CD4-positive, alpha-beta T cell treated with Interleukin-2 at 100 ng/mL for 4 hours (primary cell): ENCODE results near the gene SPTBN4.
"Not testable (repeated sequence)": the region's sequence is repeated elsewhere in the genome, so short reads cannot be mapped to it uniquely, and the experiment has no call there.

Experiments used
- DNase-seq: peaks from one replicate; pipeline ENCODE4 v3.0.0-alpha.2; 2020; ENCODE audit warnings: low spot score

The SPTBN4 gene

DNA sequence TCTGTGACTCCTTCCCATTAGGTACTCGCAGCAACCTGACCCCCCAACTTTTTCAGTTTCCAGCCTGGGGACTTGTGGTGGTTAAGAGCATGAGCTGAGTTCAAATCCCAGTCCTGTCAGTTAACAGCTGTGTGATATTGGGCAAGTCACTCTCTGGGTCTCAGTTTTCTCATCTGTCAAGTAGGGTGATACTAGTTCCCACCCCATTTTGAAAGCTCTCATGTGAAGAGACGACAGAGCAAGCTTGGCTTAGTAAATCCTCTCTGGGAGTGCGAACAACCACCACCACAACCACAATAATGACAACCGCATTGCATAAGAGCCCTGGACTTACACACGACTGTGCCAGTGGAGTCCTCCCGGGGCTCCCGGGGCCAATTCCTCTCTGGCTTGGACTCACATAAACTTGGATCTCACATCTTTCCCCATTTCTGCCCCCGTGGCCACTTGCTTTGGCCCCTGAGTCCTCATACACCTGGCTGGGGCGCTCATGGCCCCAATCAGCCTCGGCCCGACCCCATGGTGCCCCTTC, 1.7 kb upstream of the SPTBN4 start:
- peak; percentile 28 for DNase-seq

DNA sequence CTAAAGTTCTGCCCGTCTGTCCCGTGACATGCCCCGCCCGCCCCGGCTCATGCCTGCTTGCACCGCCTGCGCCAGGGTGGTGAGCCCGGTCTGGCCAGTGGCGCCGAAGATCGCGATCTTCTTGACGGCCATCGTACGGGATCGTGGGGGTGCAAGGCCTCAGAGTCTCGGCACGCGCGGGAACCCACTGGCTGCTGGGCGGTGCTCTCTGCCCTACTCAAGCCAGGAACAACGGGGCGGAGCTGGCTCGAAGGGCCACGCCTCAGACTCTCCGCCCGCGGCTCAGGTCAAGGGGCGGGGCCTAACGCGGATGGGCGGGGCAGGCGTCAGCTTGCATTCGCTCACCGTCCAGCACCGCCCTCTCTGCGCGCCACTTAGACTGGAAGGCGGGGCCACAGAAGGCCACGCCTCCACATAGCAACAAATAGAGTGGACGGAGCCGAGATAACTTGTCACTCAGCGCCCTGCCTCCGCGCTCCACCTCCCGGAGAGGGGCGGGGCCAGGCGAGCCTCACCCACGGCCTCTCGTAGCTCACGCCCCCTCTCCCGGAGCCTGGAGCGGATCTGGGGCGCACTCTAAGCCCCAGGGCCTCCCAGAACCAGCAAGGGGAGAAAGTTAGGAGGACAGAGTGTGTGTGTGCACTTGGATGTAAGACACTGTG, 1.1 kb upstream of the SPTBN4 start, which contains the start of gene BLVRB:
BLVRB (minus strand) TSS at position 189 of the 662 bp plus-strand sequence; CDS start at position 132, 57 bp downstream.
- DNase-seq = peak; percentile 99

DNA sequence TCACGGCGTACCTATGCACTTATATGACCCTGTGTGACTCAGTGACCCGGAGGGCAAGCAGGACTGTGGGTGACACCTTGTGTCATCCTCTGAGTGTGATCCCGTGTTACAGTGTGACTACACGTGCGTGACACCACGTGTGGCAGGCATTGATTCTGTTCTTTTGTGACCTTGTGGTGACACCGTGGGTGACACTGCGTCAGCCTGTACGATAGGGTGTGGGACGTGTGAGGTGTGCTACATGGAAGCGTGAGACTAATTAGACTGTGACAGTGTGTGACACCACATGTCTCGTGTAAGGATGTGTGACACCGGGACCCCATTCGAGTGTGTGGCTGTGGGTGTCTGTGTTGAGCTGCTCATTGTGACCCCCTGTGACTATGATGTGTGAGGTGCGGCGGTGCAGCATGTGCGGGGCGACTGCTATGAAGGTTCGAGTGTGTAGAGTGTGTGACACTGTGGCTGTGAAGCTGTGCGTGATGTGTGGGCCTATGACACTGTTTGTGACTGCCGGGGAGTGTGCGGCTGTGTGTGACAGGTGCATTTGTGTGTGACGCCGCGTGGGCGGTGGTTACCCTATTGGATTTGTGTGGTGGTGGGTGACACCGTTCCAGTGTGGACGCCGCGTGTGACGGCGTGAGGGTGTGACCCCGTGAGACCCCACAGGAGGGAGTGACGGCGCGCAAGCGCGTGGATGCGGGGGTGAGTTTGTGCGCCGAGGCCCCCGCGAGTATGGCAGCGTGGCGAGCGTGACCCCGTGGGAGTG, 399 bp upstream of the SPTBN4 start:
- DNase-seq = peak; percentile 88

DNA sequence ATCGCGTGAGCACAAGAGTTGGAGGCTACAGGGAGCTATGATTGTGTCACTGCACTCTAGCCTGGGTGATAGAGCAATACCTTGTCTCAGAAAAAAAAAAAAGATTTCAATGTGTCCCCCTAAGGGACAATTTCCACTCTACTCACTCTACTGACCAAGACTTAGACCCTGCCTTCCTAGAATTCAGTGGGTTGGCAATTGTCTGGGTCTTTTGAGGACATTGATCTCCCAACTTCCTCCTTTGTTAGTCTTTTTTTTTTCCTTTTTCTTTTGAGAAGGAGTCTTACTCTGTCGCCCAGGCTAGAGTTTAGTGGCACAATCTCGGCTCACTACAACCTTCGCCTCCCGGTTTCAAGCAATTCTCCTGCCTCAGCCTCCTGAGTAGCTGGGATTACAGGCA, 2.2 kb downstream of the SPTBN4 start:
- DNase-seq = no peak

DNA sequence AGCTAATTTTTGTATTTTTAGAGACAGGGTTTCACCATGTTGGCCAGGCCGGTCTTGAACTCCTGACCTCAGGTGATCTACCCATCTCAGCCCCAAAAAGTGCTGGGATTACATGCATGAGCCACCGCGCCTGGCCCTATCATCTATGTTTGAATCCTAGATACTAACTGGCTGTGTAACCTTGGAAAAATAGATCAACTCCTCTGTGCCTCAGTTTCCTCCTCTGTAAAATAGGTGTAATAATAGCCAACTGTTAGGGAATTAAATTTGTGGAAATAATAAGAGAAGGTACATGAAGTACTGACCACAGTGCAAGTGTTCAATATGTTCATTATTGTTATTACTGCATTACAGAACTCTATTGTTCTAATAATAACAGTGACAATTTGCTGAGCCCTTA, 4.3 kb downstream of the SPTBN4 start:
- DNase-seq = no peak

DNA sequence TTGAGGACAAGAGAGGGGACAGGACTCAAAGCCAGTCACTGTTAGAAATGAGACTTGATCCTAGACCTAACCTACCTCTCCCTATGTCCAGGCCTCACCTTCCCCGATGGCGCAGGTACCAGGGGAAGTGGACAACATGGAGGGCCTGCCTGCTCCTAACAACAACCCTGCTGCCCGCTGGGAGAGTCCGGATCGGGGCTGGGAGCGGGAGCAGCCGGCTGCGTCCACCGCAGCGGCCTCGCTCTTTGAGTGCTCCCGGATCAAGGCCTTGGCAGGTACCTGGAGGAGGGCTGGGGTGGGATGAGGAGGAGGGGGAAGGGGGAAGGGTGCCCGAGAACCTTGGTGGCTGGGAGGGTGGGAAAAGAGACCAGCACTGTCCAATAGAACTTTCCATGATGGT, 5.7 kb downstream of the SPTBN4 start:
- no peak for DNase-seq

DNA sequence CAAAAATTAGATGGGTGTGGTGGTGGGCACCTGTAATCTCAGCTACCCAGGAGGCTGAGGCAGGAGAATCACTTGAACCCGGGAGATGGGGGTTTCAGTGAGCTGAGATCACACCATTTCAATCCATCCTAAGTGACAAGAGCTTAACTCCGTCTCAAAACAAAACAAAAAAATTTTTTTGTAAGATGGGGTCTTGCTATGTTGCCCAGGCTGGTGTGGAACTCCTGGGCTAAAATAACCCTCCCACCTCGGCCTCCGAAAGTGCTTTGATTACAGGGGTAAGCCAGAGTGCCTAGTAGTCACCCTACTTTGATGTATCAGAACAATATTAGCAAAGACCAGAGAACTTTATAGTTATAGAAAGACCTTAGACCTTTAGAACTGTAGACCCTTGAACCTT, 7.9 kb downstream of the SPTBN4 start:
- no peak for DNase-seq

DNA sequence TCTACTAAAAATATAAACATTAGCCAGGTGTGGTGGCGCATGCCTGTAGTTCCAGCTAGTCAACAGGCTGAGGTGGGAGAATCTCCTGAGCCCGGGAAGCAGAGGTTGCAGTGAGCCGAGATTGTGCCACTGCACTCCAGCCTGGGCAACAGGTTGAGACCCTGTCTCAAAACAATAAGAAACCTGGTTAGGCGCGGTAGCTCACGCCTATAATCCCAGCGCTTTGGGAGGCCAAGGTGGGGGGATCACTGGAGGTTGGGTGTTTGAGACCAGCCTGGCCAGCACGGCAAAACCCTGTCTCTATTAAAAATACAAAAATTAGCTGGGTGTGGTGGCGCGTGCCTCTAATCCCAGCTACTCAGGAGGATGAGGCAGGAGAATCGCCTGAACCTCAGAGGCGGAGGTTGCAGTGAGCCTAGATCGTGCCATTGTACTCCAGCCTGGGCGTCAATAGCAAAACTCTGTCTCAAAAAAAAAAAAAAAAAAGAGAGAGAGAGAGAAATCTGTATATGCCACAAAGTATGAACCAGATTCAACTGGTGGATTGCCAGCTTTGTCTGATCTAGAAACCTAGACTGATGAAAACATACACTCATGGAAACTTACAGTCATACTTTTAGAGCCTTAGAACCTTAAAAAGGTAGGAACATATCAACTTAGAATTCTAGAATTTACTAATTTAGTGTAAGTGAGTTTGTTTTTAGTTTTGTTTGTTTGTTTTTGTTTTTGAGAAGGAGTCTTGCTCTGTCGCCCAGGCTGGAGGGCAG, 9.3 kb downstream of the SPTBN4 start:
- DNase-seq = not testable (repeated sequence)

DNA sequence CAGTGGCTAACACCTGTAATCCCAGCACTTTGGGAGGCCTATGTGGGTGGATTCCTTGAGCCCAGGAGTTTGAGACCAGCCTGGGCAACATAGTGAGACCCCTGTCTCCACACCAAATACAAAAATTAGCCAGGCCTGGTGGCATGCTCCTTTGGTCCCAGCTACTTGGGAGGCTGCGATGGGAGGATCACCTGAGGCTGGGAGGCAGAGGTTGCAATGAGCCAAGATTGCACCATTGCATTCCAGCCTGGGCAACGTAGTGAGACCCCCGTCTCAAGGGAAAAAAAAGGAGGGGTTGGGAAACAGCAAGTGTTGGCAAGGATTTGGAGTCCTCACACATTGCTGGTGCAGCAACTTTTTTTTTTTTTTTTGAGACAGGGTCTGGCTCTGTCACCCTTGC, 19.2 kb downstream of the SPTBN4 start:
- DNase-seq = no peak

DNA sequence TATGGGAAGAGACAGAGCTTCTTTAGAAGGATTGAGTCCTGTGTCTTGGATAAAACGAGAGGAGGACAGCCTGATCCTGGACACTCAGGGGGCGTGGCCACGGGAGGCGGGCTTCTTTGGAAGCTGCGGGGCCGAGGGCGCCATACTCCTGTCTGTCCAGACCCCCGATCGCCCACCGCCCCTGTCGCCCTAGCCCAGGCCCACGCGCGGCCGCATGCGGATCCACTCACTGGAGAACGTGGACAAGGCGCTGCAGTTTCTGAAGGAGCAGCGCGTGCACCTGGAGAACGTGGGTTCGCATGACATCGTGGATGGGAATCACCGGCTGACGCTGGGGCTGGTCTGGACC, 23.1 kb downstream of the SPTBN4 start:
- DNase-seq = no peak

DNA sequence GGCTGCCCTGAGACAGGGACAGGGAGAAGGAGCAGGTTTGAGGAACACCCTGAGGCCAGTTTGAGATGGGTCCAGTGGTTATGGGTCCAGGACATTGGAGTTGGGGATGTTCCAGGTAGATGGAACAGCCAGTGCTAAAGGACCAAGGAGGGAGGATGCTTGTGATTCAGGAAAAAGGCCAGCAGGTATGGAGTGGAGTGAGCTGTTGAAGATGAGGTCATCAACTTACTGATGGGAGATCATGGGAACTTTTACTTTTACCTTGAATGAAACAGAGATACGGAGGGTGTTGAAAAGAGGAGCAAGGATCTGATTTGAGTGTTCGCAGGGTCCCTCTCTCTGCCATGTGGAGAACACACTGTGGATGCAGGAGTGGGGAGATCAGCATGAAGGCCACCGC, 25.5 kb downstream of the SPTBN4 start:
- DNase-seq = no peak

DNA sequence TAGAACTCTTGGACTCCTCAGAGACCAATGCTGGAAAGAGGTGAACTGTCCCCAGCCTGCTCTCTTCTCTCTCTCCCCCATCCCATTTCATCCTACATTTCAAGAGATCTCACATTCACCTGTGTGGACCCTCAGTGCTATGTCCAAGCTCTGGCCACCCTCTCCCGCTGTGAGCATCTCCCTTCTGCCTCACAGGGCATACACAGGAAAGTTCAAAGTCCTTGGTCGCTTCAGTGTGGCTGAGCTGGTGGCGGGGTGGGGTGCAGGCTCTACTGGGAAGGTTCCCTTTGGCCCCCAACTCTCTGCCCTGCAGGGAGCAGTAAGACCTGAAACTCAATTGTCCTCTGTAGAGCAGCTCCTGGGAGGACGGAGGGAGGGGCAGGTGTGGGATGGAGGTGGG, 27.0 kb downstream of the SPTBN4 start:
- DNase-seq = no peak

DNA sequence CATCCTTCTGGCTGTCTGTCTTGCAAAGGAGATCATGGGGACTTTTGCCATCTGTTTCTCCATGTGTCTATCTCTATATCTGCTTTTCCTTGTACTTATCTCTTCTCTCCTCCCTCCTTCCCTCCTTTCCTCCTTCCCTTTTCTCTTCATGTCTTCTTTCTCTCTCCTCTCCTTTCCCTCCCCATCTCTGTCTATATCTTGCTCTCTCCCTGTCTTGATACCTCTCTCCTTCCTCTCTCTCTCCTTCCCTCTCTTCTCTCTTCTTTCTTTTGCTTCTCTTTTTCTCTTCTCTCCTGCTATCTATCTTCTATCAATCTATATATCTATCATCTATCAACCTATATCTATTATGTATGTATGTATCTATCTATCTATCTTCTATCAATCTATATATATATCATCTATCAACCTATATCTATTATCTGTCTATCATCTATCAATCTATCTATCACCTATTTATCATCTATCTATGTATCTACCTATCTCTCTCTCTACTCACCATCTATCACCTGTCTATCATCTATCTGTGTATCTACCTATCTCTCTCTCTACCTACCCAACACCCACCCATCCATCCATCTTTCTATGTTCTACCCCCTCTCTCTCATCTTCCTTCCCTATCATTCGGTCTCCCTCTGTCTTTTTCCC, 27.5 kb downstream of the SPTBN4 start:
- no peak for DNase-seq

DNA sequence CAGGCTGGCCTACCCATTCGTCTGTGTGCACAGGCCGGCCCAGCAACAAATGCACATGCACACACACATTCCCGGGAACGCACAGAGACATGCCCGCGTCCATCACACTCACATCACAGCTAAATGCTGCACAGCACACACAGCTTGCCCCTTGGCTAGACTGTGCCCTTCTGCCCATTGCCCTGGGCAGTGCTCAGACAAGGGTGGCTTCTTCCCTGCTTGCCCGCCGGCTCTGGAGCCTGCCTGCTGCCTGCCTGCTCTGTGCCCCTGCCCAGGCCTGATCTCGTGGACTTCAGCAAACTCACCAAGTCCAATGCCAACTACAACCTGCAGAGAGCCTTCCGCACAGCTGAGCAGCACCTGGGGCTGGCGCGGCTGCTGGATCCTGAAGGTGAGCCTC, 30.4 kb downstream of the SPTBN4 start:
- no peak for DNase-seq

DNA sequence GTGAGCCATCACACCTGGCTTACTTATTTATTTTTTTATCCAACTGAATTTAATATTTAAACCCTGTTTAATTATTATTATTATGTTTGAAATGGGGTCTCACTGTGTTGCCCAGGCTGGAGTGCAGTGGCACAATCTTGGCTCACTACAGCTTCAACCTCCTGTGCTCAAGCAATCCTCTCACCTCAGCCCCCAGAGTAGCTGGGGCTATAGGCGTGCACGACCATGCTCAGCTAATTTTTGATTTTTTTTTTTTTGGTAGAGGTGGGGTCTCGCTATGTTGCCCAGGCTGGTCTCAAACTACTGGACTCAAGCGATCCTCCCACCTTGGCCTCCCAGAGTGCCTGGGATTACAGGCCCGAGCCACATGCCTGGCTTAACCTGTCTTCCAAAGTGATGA, 32.5 kb downstream of the SPTBN4 start:
- no peak for DNase-seq

DNA sequence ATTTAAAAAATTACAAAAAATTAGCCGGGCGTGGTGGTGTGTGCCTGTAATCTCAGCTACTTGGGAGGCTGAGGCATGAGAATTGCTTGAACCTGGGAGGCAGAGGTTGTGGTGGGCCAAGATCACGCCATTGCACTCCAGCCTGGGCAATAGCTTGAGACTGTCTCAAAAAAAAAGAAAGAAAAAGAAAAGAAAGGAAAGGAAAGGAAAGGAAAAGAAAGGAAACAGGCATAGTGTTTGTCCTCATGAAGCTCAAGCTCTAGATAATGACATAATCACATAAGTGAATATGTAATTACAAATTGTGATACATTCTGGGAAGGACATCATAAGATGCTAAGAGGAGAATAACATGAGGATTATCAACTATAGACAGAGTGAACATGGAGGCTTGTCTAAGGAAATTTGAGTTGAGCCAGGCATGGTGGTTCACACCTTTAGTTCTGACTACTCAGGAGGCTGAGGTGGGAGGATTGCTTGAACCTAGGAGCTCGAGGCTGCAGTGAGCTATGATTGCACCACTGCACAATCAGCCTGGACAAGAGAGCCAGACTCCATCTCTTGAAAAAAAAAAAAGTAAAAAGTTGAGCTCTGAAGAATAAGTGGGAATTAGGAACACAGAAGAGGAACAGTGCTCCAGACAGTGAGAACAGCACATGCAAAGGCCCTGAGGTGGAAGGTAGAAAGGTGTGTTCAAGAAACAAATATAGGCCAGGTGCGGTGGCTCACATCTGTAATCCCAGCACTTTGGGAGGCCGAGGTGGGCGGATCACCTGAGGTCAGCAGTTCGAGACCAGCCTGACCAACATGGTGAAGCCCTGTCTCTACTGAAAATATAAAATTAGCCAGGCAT, 34.1 kb downstream of the SPTBN4 start:
- not testable (repeated sequence) for DNase-seq

DNA sequence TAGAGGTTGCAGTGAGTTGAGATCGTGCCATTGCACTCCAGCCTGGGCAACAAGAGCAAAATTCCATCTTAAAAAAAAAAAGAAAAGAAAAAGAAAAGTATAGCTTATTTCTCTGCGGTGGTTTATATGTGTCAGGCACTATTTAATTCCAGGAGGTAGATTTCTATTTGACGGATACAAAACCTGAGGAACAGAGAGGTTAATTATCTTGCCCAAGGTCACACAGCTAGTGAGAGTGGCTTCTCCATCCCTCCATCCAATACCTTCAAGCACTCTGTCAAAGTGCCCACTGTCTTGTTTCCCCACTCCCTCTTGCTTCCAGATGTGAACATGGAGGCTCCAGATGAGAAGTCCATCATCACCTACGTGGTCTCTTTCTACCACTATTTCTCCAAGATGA, 34.8 kb downstream of the SPTBN4 start:
- no peak for DNase-seq

DNA sequence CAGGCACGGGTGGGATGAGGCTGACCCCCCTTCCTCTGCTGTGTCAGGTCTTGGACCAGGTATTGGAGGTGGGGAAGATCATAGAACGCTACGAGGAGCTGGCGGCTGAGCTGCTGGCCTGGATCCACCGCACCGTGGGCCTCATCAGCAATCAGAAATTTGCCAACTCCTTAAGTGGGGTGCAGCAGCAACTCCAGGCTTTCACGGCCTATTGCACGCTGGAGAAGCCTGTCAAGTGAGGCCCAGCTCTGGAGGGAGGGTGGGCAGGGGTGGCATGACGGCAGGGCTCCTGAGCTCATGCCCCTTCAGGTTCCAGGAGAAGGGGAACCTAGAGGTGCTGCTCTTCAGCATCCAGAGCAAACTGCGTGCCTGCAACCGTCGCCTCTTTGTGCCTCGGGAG, 35.3 kb downstream of the SPTBN4 start:
- DNase-seq = no peak

DNA sequence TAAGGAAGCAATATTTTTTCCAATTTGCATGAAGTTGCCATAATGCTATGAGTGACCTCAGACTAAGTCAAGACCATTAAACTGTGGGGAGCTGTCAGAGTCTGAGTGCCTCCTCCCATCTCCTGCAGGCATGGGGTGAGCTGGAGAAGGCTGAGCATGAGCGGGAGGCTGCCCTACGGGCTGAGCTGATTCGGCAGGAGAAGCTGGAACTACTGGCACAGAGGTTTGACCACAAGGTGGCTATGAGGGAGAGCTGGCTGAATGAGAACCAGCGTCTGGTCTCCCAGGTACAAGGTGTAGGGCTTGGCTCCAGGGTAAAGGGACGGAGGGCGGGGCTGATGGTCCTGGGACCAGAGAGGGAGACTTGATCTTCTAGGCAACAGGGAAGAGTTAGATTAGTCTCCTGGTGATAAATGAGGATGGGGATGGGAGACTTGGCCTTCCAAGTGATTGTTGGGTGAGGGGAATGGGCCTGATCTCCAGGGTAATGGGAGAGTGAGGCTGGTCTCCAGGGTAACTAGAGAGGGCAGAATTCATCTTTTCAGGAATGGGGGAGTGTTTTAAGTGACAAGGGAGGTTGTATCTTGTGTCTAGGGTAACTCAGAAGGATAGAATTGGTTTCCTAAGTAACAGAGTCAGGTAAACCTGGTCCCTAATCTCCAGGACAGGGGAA, 36.0 kb downstream of the SPTBN4 start:
- DNase-seq = no peak

DNA sequence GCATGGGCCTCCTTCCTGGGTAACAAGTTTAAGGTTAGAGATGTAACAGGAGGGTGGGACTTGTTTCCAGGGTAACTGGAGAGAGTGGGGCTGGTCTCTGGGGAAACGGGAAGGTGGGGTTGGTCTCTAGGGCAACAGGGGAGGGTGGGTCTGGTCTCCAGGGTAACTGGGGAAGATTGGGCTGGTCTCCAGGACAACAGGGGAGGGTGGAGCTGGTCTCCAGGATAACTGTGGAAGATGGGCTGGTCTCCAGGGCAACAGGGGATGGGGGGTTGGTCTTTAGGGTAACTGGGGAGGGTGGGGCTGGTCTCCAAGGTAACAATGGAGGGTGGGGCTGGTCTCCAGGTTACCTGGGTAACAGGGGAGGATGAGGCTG, 36.5 kb downstream of the SPTBN4 start:
- no peak for DNase-seq

DNA sequence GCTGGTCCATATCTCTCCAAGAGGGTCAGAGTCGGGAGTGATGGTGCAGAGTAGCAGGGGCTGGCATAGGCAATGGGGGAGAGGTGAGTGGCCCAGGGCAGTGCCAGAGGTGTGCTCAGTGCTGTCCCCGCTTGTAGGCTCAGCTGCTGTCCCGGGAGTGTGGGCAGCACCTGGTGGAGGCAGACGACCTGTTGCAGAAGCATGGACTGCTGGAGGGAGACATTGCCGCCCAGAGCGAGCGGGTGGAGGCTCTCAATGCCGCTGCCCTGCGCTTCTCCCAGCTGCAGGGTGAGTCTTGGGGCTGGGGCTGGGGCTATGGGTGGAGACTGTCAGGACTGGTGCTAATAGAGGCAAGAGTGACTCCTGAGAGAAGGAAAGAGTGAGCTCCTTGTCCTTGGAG, 39.3 kb downstream of the SPTBN4 start:
- DNase-seq = no peak
